D341Med (cell line): ENCODE measurements around the gene WDR70.
"Not testable (repeated sequence)": the region's sequence is repeated elsewhere in the genome, so short reads cannot be mapped to it uniquely, and the experiment has no call there.

ENCODE experiments used
- DNase-seq: peaks from one replicate; pipeline ENCODE4 v3.0.0; 2012; ENCODE audit warnings: low spot score

WDR70 gene

DNA sequence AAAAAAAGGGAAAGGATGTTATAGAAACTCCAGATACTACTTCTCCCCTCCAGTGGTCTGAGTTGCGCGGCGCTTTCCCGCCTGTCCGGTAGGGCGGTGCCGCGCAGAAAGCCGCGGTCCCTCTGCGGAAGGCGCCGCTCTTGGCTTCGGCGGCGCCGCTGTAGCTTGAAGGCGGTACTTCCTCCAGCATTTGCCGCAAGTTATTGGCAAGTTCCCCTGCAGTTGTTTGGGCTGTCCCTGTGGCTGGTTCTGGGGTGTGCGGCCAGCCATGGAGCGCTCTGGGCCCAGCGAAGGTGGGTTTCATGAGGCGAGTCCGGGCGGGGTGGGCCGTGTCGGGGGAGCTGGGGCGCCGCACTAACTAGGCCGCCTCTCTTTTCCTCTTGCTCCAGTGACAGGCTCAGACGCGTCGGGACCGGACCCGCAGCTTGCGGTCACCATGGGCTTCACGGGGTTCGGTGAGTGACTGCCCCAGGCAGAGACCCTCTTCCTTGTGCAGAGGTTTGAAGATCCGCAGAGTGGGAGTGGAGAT is at the start of gene WDR70:
Gene WDR70, plus strand, starts transcription at position 219 of the 529 bp plus-strand sequence. Its CDS starts 50 bp downstream, at position 269.
- DNase-seq = peak; percentile 82

DNA sequence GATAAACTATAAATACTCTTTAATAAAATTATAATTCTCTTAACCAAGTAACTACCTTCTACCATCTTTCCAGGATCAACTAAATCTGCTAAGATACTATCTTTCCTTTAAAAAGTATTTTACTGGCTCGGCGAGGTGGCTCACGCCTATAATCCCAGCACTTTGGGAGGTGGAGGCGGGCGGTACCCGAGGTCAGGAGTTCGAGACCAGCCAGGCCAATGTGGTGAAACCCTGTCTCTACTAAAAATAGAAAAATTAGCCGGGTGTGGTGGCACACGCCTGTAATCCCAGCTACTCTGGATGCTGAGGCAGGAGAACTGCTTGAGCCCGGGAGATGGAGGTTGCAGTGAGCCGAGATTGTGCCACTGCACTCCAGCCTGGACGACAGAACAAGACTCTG is 44.4 kb upstream of the WDR70 start:
- not testable (repeated sequence) for DNase-seq

DNA sequence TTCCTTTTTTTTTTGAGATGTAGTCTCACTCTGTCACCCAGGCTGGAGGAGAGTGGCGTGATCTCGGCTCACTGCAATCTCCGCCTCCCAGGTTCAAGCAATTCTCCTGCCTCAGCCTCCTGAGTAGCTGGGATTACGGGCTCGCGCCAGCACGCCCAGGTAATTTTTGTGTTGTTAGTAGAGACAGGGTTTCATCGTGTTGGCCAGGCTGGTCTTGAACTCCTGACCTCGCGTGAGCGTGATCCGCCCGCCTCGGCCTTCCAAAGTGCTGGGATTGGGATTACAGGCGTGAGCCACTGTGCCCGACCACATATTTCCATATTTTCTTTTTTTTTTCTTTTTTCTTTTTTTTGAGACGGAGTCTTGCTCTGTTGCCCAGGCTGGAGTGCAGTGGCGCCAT is 36.4 kb upstream of the WDR70 start:
- not testable (repeated sequence) for DNase-seq

DNA sequence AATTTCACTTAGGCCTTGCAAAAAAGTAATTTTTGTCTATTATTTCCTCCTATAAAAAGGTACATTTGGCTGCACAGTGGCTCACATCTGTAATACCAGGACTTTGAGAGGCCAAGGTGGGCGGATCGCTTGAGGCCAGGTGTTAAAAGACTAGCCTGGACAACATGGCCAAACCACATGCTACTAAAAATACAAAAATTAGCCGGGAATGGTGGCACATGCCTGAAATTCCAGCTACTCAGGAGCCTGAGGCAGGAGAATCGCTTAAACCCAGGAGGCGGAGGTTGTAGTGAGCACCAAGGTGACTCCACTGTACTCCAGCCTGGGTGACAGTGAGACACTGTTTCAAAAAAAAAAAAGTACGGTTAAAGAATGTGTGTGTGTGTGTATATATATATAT is 24.0 kb upstream of the WDR70 start:
- DNase-seq = no peak

DNA sequence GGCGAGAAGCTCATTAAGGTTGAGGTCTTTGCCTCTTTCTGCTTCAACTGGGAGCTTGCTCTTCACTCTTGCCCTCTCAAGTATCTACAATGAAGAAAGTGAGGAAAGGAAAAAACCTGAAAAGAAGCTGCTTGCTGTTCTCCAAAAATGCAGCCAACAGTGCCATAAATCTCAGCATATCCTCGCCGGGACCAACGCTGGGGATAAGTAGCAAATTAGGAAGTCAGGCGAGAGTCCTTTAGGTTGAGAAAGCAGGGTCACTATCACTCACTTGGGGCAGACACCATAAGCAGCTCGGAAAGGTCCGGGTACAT is 8.6 kb upstream of the WDR70 start:
- DNase-seq = no peak

DNA sequence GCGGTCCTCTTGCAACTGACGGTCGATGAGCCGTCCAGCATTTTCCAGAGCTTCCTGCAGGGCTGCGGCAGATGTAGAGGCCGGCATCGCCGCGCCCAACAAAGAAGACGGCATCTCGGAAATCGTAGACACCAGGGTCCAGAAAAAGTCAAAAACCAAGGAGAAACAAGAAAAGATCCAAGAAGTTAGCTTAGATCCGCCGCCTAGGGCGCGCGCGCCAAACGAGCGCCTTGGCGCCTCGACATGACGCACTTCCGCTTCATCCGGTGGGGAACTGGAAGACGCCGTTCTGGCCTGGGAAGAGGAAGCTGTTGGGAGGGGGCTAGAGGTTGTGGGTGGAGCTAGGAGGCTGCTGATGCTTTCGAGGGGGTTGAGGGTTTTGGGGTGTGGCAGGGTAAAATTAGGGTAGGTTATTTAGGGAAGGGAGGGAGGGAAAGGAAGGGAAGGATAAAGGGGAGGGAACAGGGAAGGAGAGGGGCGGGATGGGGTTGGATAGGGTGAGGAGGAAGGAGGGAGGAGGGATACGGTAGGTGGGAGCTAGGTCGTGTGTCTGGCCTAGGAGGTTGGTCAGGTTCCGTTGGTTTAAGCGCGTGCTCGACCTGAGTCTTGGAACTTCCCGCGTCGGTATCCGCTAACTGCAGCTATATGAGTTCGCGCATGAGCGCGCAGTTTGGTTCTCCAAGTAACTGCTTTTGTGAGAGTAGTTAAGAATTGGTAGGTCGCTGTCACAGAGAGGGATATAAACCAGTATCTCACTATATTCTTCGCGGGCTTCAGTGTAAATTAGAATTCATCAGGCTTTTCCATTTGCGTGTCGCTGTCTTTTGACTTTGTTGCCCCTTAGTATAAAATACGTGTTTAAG is 8.0 kb upstream of the WDR70 start, which contains the start of gene NUP155:
Gene NUP155, minus strand, starts transcription at position 243 of the 863 bp plus-strand sequence. Its CDS starts 129 bp downstream, at position 114.
- peak; percentile 91 for DNase-seq

DNA sequence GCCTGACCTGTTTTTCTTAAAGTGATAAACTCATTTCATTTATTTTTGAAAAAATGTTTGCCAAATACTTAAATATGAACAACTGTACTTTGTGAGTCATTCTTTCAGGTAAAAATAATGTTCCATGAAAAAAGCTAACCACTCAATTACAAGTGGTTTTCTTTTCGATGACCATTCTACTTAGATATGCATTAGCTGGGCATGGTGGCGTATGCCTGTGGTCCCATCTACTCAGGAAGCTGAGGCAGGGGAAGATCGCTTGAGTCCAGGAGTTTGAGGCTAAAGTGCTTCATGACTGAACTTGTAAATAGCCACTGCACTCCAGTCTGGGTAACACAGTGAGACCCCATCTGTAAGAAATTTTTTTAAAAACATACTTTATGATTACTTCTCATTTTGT is 4.0 kb upstream of the WDR70 start:
- no peak for DNase-seq

DNA sequence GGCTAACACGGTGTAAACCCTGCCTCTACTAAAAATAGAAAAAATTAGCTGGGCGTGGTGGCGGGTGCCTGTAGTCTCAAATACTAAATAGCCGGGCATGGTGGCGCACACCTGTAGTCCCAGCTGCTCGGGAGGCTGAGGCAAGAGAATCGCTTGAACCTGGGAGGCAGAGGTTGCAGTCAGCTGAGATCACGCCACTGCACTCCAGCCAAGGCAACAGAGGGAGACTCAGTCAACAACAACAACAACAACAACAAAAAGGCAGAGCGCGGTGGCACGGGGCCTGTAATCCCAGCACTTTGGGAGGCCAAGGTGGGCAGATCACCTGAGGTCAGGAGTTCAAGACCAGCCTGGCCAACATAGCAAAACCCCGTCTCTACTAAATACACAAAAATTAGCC is 1.1 kb upstream of the WDR70 start:
- not testable (repeated sequence) for DNase-seq

DNA sequence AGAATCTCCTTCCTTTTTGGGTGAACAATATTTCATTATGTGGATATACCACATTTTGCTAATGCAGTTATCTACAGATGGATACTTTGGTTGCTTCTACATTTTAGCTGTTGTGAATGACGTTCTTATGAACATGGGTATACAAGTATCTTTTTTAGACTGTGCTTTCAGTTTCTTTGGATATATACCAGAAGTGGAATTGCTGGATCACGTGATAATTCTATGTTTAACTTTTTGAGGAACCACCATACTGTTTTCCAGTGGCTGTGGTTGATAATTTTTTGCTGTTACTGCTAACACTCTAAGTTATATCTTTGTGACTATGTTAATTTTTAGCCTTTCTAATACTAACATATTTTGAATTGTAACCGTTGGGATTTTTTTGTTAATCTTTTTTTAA is 12.5 kb downstream of the WDR70 start:
- no peak for DNase-seq

DNA sequence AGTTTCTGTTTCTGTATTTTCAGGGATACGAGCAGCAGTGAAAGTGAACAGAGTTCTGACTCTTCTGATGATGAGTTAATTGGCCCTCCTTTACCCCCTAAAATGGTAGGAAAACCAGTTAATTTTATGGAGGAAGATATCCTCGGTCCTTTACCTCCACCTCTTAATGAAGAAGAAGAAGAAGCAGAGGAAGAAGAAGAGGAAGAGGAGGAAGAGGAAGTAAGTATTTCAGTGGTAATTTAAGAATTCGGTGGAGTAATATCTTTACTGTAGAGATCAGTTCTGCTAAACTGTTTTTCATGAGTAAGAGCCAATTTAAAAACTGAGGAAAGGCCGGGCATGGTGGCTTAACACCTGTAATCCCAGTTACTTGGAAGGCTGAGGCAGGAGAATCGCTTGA is 17.2 kb downstream of the WDR70 start:
- no peak for DNase-seq

DNA sequence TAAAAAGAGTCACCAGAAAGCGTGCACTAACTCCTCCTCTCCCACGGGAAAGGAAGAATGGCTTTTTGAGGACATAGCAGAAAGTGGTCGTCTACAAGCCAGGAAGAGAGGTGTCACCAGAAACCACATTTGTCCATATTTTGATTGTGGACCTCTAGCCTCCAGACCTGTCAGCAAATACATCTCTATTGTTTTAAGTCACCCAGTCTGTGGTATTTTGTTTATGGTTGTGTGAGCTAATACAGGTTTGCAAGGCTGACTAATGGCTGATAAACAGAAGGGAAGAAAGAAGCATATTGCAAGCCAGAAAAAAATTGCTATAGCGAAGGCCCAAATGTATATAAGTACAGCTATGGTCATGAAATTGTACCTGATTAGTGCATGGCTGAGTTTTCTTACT is 21.4 kb downstream of the WDR70 start:
- DNase-seq = no peak

DNA sequence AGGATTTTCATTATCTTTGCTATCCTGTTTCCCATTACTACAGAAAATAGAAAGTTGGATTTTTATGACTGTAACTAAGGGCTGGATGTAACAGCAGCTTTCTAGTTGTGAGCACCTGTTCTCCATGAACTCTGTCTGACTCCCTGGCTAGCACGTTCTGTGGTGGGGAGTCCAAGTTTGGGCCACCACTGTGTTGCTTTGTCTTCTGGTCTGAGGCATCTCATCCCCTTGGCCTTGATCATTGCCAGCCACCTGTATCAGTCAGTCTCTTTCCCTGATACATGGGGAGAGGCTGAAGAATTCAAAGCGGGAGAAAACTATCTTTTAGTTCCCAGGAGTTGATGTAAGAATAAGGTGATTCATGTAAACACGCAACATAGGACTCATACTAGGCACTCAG is 33.4 kb downstream of the WDR70 start:
- DNase-seq = peak; percentile 14

DNA sequence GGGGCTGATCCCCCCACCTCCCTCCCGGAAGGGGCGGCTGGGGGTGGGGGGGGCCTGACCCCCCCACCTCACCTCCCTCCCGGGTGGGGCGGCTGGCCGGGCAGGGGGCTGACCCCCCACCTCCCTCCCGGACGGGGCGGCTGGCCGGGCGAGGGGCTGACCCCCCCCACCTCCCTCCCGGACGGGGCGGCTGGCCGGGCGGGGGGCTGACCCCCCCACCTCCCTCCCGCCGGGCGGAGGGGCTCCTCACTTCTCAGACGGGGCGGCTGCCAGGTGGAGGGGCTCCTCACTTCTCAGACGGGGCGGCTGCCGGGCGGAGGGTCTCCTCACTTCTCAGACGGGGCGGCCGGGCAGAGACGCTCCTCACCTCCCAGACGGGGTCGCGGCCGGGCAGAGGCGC is 36.3 kb downstream of the WDR70 start:
- DNase-seq = not testable (repeated sequence)

DNA sequence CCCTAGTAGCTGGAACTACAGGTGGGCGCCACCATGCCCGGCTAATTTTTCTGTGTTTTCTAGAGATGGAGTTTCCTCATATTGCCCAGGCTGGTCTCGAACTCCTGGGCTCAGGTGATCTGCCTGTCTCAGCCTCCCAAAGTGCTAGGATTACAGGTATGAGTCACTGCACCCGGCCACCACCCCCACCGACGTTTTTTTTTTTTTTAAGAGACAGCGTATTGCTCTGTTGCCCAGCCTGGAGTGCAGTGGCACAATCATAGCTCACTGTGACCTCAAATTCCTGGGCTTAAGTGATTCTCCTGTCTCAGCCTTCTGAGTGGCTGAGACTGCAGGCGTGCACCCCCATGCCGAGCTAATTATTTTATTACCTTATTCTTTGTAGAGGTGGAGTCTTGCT is 38.2 kb downstream of the WDR70 start:
- DNase-seq = no peak

DNA sequence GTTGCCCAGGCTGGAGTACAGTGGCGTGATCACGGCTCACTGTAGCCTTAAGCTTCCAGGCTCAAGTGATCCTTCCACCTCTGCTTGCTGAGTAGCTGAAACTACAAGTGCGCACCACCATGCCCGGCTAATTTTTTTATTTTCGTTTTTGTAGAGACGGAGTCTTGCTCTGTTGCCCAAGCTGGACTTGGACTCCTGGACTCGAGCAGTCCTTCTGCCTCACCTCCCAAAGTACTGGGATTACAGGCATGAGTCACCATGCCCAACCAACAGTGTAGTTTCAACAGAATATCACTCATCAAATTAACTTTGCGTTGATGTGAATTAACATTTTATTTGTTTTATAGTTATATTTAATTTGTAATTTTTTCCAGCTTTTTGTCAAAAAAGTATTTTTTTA is 45.3 kb downstream of the WDR70 start:
- no peak for DNase-seq

DNA sequence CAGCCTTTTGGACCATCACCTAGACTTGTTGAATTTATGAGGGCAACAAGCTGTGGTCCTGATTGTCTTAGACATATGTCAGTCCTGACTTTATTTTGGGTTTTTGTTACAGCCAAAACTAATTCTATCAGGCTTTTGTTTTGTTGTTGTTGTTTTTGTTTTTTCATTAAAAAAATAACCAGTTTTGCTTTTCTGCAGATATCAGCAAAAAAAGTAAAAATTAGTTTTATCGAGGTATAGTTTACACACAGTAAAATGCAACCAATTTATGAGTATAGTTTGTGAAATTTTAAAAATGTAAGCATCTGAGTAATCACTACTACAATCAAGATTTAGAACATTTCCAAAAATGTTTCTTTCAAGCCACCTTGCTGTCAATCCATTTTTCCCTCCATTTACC is 48.9 kb downstream of the WDR70 start:
- DNase-seq = no peak

DNA sequence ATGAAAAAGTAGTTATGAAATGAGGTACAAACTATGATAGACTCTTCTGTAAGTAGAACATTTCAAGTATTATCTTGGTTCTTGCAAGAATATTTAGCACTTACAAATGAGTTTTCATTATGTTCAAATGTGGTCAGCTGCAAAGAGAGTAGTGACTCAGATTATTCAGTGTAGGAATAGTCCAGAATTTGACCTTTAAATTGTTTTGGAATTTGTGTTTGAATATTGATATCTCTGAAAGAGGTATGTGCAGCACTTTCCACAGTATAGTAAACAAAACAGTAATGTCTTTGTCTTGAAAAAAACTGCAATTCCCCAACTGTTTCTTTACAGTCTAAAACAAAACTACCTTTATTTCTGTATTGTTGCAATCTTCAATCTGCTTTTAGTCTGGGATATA is 56.1 kb downstream of the WDR70 start:
- DNase-seq = no peak

DNA sequence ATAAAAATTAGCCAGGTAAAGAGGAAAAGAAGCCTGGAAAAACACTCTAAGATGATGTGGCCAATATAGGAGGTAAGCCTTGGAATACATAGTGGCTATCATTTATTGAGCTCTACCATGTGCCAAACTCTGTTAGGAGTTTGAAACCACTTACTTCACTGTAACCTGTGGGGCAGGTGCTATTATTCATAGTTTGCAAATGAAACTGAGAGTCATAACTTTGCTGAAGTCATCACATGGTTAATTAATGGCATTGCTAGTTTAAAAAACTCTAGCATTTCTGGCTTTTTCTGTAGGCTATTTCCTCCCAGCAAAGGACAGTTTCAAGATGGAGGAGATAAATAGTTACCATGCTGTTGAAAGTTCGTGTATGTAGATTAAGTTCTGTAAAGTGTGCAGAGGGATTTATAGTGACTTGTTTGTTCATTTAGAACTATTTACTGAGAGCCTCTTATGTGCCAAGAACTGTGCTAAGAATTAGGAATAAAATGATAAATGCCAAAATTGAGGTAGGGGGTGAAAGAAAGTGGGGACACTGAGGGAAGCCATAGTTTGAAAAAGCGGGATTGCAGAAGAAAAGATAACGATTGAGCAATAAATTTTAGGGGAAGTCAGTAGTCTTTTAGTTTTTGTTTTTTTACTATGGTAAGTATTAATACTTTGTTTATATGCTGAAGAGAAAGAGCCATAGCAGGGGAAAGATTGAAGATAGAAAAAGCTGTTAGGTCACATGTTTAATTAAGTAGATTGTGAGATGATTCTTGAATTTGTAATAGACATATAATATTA is 57.2 kb downstream of the WDR70 start:
- DNase-seq = no peak

DNA sequence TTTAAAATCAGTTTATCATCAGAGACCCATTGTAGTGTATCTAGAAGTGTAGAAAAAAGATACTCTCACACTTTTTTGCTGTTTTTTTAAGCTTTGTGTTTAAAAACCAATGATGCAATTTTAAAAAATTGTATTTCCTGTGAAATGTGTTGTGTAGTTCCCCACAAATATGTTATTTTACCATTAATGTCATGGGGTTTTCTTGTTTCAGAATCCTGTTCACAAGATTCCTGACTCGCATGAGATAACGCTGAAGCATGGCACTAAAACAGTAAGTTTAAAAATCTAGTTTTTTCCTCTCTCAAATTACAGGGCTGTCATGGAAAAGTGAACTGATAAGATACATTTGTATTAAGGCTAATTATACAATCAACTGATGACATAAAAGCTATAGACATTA is 58.6 kb downstream of the WDR70 start:
- DNase-seq = no peak

DNA sequence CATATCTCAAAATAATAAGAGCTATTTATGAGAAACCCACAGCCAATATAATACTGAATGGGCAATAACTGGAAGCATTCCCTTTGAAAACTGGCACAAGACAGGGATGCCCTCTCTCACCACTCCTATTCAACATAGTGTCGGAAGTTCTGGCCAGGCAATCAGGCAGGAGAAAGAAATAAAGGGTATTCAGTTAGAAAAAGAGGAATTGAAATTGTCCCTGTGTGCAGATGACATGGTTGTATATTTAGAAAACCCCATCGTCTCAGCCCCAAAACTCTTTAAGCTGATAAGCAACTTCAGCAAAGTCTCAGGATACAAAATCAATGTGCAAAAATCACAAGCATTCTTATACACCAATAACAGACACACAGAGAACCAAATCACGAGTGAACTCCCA is 66.7 kb downstream of the WDR70 start:
- not testable (repeated sequence) for DNase-seq

DNA sequence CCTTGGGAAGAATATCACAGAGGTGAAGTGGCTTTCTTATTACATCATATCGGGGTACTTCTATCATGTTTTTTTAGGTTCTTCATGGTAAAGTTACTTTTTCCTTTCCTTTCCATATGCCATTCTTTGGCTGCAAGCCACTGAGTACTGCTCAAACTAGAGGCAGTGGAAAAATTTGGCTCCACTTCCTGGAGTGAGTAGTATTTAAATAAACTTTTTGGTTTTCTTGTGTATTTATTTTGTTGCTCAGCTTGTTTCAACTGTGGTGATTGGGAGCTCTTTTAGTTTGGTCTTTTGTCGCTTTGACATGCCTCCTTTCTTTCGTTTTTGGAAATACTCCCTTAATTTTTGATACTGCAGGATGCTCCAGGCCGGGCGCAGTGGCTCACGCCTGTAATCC is 69.8 kb downstream of the WDR70 start:
- DNase-seq = no peak

DNA sequence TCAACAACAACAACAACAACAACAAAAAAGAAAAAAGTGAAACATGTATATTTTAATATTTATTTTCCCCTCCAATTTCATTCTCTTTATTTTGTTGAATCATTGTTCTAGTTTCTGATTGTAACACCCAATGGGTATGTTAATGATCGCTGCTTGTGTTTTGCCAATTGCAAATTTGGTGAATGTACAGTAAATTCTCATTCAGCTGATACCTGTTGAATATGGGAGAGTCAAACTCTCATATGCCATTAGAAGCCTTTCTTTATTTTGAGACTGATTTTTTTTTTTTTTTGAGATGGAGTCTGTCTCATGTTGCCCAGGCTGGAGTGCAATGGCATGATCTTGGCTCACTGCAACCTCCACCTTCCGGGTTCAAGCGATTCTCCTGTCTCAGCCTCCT is 72.9 kb downstream of the WDR70 start:
- not testable (repeated sequence) for DNase-seq

DNA sequence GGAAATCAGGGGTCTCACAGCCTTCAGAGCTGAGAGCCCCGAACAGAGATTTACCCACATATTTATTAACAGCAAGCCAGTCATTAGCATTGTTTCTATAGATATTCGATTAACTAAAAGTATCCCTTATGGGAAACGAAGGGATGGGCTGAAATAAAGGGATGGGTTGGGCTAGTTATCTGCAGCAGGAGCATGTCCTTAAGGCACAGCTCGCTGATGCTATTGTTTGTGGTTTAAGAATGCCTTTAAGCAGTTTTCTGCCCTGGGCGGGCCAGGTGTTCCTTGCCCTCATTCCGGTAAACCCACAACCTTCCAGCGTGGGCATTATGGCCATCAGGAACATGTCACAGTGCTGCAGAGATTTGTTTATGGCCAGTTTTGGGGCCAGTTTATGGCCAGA is 74.1 kb downstream of the WDR70 start:
- DNase-seq = not testable (repeated sequence)
